ENCODE measurements around the gene C11orf54.

Gene C11orf54

GRCh38 chr11:93720522-93720921 lies 20.9 kb upstream of the C11orf54 start:
- Histone ChIP-seq H3K79me2 (ENCODE audit: insufficient read depth, low read depth) (no peaks in the 10 kb centered on the region), H4K20me1 (ENCODE audit: insufficient read depth) (no peaks in the 10 kb centered on the region), H3K9ac (no peak overlapping the region), H3K4me2 (no peak overlapping the region), H3K4me1 (ENCODE audit: low read depth, poor library complexity, severe bottlenecking) (peaks cover 2% of the 10 kb centered on the region), H3K27me3 (ENCODE audit: insufficient read depth, low read depth) (no peaks in the 10 kb centered on the region), H2AFZ (ENCODE audit: low read depth) (no peak overlapping the region), H3K4me3 (IDR thresholded peaks at IDR 0.05; ENCODE audit: insufficient read depth, low read depth, low read length) (no peak overlapping the region), H3K36me3 (ENCODE audit: insufficient read depth) (no peaks in the 10 kb centered on the region), H3K27ac (no peak overlapping the region)
- no peak for TF ChIP-seq CTCF (conservative IDR thresholded peaks at IDR 0.05; ENCODE audit: low read depth, low read length)

GRCh38 chr11:93724089-93724488 lies 17.4 kb upstream of the C11orf54 start:
- H3K4me3 ChIP-seq (IDR thresholded peaks at IDR 0.05; ENCODE audit: insufficient read depth, low read depth, low read length) = no peak overlapping the region
- H3K27ac ChIP-seq = no peak overlapping the region
- H3K9ac ChIP-seq = no peak overlapping the region
- no peaks in the 10 kb centered on the region for H3K36me3 ChIP-seq (ENCODE audit: insufficient read depth)
- H3K27me3 ChIP-seq (ENCODE audit: insufficient read depth, low read depth) = no peaks in the 10 kb centered on the region
- TF ChIP-seq CTCF (conservative IDR thresholded peaks at IDR 0.05; ENCODE audit: low read depth, low read length) = no peak
- H3K4me2 ChIP-seq = no peak overlapping the region
- no peaks in the 10 kb centered on the region for H3K4me1 ChIP-seq (ENCODE audit: low read depth, poor library complexity, severe bottlenecking)
- no peaks in the 10 kb centered on the region for H3K79me2 ChIP-seq (ENCODE audit: insufficient read depth, low read depth)
- H4K20me1 ChIP-seq (ENCODE audit: insufficient read depth) = no peaks in the 10 kb centered on the region
- H2AFZ ChIP-seq (ENCODE audit: low read depth) = no peak overlapping the region

GRCh38 chr11:93727985-93728791 lies 13.3 kb upstream of the C11orf54 start:
- TF ChIP-seq CTCF (conservative IDR thresholded peaks at IDR 0.05; ENCODE audit: low read depth, low read length) = no peak
- H3K4me2 ChIP-seq = no peak overlapping the region
- peaks cover 9% of the 10 kb centered on the region for H3K4me1 ChIP-seq (ENCODE audit: low read depth, poor library complexity, severe bottlenecking)
- H3K27me3 ChIP-seq (ENCODE audit: insufficient read depth, low read depth) = no peaks in the 10 kb centered on the region
- H3K4me3 ChIP-seq (IDR thresholded peaks at IDR 0.05; ENCODE audit: insufficient read depth, low read depth, low read length) = no peak overlapping the region
- H3K27ac ChIP-seq = peak overlapping the region; percentile 24; the same call in 1 of the 2 replicates
- 0 out of 2 replicates have a peak, but pooled peaks cover 5% of the 10 kb centered on the region for H3K36me3 ChIP-seq (ENCODE audit: insufficient read depth)
- H3K79me2 ChIP-seq (ENCODE audit: insufficient read depth, low read depth) = no peaks in the 10 kb centered on the region
- H4K20me1 ChIP-seq (ENCODE audit: insufficient read depth) = peaks cover 7% of the 10 kb centered on the region; the same call in 1 of the 2 replicates
- H3K9ac ChIP-seq = no peak overlapping the region
- no peak overlapping the region for H2AFZ ChIP-seq (ENCODE audit: low read depth)

GRCh38 chr11:93728792-93729128 lies 12.7 kb upstream of the C11orf54 start:
- TF ChIP-seq CTCF (conservative IDR thresholded peaks at IDR 0.05; ENCODE audit: low read depth, low read length) = no peak
- H3K4me1 ChIP-seq (ENCODE audit: low read depth, poor library complexity, severe bottlenecking) = peaks cover 15% of the 10 kb centered on the region
- peaks cover 7% of the 10 kb centered on the region; the same call in 1 of the 2 replicates for H4K20me1 ChIP-seq (ENCODE audit: insufficient read depth)
- H3K27ac ChIP-seq = peak overlapping the region; percentile 24; the same call in 1 of the 2 replicates
- H3K27me3 ChIP-seq (ENCODE audit: insufficient read depth, low read depth) = no peaks in the 10 kb centered on the region
- peaks cover 6% of the 10 kb centered on the region; the same call in 1 of the 2 replicates for H3K79me2 ChIP-seq (ENCODE audit: insufficient read depth, low read depth)
- H3K36me3 ChIP-seq (ENCODE audit: insufficient read depth) = 0 out of 2 replicates have a peak, but pooled peaks cover 5% of the 10 kb centered on the region
- no peak overlapping the region for H3K4me3 ChIP-seq (IDR thresholded peaks at IDR 0.05; ENCODE audit: insufficient read depth, low read depth, low read length)
- H2AFZ ChIP-seq (ENCODE audit: low read depth) = no peak overlapping the region
- no peak overlapping the region for H3K4me2 ChIP-seq
- no peak overlapping the region for H3K9ac ChIP-seq
